DOHH2 (cell line): ENCODE measurements around the gene PAF1.

Experiments used
- H3F3A ChIP-seq: fragments of 200-600 bp; sonication (generic), shearing (Covaris generic); 2 replicates; pipeline ENCODE4 v1.6.0; 2016; ENCODE audit warnings: antibody characterized with exemption, mild to moderate bottlenecking; ENCODE audit not compliant: control insufficient read depth, insufficient read depth
- H3K27ac ChIP-seq: fragments of 200-600 bp; sonication (generic); 2 replicates; pipeline ENCODE4 v1.5.1; 2014; ENCODE audit warnings: low read depth, mild to moderate bottlenecking, low read length, moderate library complexity
- H3K27me3 ChIP-seq: fragments of 200-600 bp; sonication (generic); 2 replicates; pipeline ENCODE4 v1.6.1; 2014; ENCODE audit warnings: mild to moderate bottlenecking, low read length, mixed read lengths; ENCODE audit not compliant: control insufficient read depth
- H3K36me3 ChIP-seq: fragments of 200-600 bp; sonication (generic); 2 replicates; pipeline ENCODE4 v1.6.1; 2014; ENCODE audit warnings: mild to moderate bottlenecking, low read length, moderate library complexity, mixed read lengths; ENCODE audit not compliant: control insufficient read depth
- H3K4me1 ChIP-seq: fragments of 200-600 bp; sonication (generic); 2 replicates; pipeline ENCODE4 v1.6.1; 2014; ENCODE audit warnings: mild to moderate bottlenecking, low read length, mixed read lengths; ENCODE audit not compliant: control insufficient read depth
- H3K4me2 ChIP-seq: fragments of 200-600 bp; sonication (generic); 2 replicates; pipeline ENCODE4 v1.6.0; 2014; ENCODE audit warnings: mild to moderate bottlenecking, low read length, moderate library complexity
- H3K4me3 ChIP-seq: fragments of 200-600 bp; sonication (generic); 2 replicates; pipeline ENCODE4 v1.5.1; 2014; ENCODE audit warnings: mild to moderate bottlenecking, low read length, mixed read lengths
- H3K79me2 ChIP-seq: fragments of 200-600 bp; sonication (generic); 2 replicates; pipeline ENCODE4 v1.6.1; 2014; ENCODE audit warnings: mild to moderate bottlenecking, low read length, mixed read lengths; ENCODE audit not compliant: control insufficient read depth
- H3K9me2 ChIP-seq: fragments of 200-600 bp; sonication (generic); replicated peaks from 2 replicates; pipeline ENCODE4 v1.6.1; 2014; ENCODE audit warnings: mild to moderate bottlenecking, low read length, mixed read lengths; ENCODE audit not compliant: control insufficient read depth
- H3K9me3 ChIP-seq: fragments of 200-600 bp; sonication (generic); 2 replicates; pipeline ENCODE4 v1.6.1; 2014; ENCODE audit warnings: antibody characterized with exemption, low read length, mixed read lengths; ENCODE audit not compliant: control insufficient read depth, insufficient read depth
- H4K20me1 ChIP-seq: fragments of 200-600 bp; sonication (generic); 2 replicates; pipeline ENCODE4 v1.6.0; 2014; ENCODE audit warnings: low read depth, mild to moderate bottlenecking, antibody characterized with exemption, low read length, moderate library complexity; ENCODE audit not compliant: control insufficient read depth, insufficient read depth
- EZH2phosphoT487 ChIP-seq: fragments of 200-600 bp; sonication (generic); IDR thresholded peaks from 2 replicates; pipeline ENCODE4 v1.6.1; 2017; ENCODE audit warnings: borderline replicate concordance, mild to moderate bottlenecking, antibody characterized with exemption, low read length, moderate library complexity, mixed read lengths
- TF ChIP-seq, protein P1 (sequence below): fragments of 200-600 bp; sonication (generic); IDR thresholded peaks from one replicate; pipeline ENCODE4 v1.5.1; 2014; ENCODE audit warnings: antibody characterized with exemption, mild to moderate bottlenecking, low read depth, low read length; ENCODE audit not compliant: poor library complexity, severe bottlenecking

PAF1 gene

DNA sequence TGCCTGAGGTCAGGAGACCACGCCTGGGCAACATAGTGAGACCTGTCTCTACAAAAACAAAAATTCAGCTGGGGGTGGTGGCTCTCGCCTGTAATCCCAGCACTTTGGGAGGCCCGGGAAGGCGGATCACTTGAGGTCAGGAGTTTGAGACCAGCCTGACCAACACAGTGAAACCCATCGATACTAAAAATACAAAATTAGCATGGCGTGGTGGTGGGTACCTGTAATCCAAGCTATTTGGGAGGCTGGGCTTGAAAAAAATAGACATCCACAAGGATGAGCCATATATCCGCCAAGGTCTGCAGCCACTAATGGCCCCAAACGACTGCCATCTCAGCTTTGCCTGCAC, 41.7 kb upstream of the PAF1 start:
- H3K79me2 ChIP-seq, result peaks cover 38% of the 10 kb centered on the region
- H3K4me2 ChIP-seq, result peak overlapping the region; percentile 84
- H3F3A ChIP-seq, result peaks cover 55% of the 10 kb centered on the region
- H4K20me1 ChIP-seq, result peaks cover 15% of the 10 kb centered on the region
- no peaks in the 10 kb centered on the region for H3K9me3 ChIP-seq
- H3K36me3 ChIP-seq, result peaks cover 43% of the 10 kb centered on the region
- H3K4me3 ChIP-seq, result 0 out of 2 replicates have a peak overlapping the region, but pooled peaks have one; percentile 8
- no peak for TF ChIP-seq EZH2phosphoT487
- TF ChIP-seq, protein P1, sequence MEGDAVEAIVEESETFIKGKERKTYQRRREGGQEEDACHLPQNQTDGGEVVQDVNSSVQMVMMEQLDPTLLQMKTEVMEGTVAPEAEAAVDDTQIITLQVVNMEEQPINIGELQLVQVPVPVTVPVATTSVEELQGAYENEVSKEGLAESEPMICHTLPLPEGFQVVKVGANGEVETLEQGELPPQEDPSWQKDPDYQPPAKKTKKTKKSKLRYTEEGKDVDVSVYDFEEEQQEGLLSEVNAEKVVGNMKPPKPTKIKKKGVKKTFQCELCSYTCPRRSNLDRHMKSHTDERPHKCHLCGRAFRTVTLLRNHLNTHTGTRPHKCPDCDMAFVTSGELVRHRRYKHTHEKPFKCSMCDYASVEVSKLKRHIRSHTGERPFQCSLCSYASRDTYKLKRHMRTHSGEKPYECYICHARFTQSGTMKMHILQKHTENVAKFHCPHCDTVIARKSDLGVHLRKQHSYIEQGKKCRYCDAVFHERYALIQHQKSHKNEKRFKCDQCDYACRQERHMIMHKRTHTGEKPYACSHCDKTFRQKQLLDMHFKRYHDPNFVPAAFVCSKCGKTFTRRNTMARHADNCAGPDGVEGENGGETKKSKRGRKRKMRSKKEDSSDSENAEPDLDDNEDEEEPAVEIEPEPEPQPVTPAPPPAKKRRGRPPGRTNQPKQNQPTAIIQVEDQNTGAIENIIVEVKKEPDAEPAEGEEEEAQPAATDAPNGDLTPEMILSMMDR, result no peak
- H3K9me2 ChIP-seq, result no peaks in the 10 kb centered on the region
- H3K27me3 ChIP-seq, result no peaks in the 10 kb centered on the region
- no peak overlapping the region for H3K27ac ChIP-seq
- H3K4me1 ChIP-seq, result peaks cover 44% of the 10 kb centered on the region

DNA sequence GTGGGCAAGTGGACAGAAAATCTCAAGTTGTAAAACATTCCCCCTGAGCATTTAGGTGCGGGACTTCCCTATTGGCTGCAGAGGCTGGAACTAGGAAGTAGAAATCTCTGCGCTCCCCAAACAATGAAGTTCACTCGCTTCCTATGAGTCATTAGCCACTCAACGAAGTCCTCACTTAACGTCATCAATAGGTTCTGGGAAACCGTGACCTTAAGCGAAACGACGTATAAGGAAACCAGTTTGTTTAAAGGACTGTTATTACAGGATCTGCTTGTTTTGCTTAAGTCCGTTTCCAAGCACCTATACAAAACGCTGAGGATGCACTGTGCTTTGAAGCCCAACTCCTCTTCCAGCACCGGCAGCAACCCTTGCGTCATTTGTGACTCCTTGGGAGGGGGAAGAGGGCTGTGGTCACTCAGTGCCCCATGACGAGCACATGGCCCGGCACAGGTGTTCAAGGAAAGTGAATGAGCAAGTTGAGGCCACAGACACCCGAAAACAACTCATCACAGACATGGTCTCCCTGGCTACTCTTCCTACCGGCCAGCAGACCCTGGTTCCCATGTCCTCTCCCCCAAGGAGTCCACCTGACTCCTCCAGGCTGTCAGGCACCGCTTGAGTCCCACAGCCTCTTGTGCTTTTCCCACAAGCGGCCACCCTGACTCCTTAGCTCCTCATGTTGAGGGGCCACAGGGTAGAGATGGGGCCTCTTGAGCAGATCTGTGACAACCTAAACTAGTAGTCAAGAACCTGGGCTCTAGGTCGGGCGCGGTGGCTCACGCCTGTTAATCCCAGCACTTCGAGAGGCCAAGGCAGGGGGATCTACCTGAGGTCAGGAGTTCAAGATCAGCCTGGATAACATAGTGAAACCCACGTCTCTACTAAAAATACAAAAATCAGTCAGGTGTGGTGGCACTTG, 40.0 kb upstream of the PAF1 start:
- Histone ChIP-seq H3K27ac (peak overlapping the region; percentile 31), H3K4me1 (peaks cover 37% of the 10 kb centered on the region), H3K9me3 (no peaks in the 10 kb centered on the region), H3K9me2 (no peaks in the 10 kb centered on the region), H3F3A (peaks cover 55% of the 10 kb centered on the region), H4K20me1 (peaks cover 15% of the 10 kb centered on the region), H3K4me2 (peak overlapping the region; percentile 14; the same call in 1 of the 2 replicates), H3K36me3 (peaks cover 43% of the 10 kb centered on the region), H3K27me3 (no peaks in the 10 kb centered on the region), H3K4me3 (no peak overlapping the region), H3K79me2 (peaks cover 30% of the 10 kb centered on the region)
- TF ChIP-seq, protein P1, result no peak

DNA sequence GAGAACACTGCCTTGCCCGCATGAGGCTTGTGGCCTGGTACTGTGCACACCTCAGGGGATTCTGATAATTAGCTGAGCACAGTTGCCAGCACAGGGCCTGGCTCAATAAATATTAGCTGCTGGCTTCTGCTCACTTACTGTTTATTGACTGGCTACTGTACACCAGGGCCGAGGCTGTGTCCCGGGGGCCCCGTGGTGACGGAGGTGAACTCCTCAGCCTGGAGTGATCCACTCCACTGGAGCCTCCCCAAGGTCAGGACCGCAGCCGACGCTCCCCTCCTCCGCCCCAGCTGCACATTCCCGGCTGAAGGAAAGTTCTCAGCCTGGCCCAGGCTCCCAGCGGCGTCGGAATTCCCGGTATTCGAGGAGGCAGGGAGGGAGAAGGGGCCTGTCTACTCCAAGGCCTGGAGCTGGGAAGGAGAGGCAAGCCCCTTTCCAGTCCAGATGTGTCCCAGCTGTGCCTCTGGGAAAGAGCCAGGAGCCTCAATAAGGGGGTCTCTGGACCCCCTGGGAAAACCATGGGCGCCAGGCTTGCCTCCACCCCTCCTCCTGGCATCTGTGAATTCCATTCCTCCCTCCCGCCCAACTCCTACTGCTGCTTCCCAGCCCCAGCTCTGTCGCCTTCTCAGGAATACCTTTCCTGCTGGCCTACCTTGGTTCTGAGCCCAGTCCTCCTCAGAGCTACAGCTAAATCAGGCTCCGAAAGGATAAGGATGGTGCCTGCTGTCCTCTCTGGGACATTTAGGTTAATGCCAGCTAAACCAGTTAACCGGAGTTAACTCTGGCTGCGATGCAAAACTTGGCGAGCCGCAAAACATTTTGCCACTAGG, 37.6 kb upstream of the PAF1 start:
- H3K9me2 ChIP-seq, result no peaks in the 10 kb centered on the region
- peaks cover 21% of the 10 kb centered on the region for H3K36me3 ChIP-seq
- peaks cover 23% of the 10 kb centered on the region for H3K4me1 ChIP-seq
- no peak overlapping the region for H3K4me3 ChIP-seq
- TF ChIP-seq, protein P1, result no peak
- no peak for TF ChIP-seq EZH2phosphoT487
- no peak overlapping the region for H3K4me2 ChIP-seq
- H3F3A ChIP-seq, result peaks cover 36% of the 10 kb centered on the region
- no peaks in the 10 kb centered on the region for H3K9me3 ChIP-seq
- H3K27me3 ChIP-seq, result no peaks in the 10 kb centered on the region
- peaks cover 2% of the 10 kb centered on the region; the same call in 1 of the 2 replicates for H4K20me1 ChIP-seq
- no peak overlapping the region for H3K27ac ChIP-seq
- H3K79me2 ChIP-seq, result peaks cover 7% of the 10 kb centered on the region
